ENCODE measurements around the gene IRS4. TPM values are rescaled to one million over a fixed set of nuclear protein-coding genes. Genes with fewer than 3 reads are reported as not detected.

Gene IRS4
- polyA plus RNA-seq, 1 donor: 0.12 TPM

- H3K9me3 ChIP-seq (ENCODE audit: control insufficient read depth, low read depth, low read length): peaks cover 4% of the 10 kb centered on the region
- DNase-seq: no peak
- no peaks in the 10 kb centered on the region for H3K36me3 ChIP-seq (ENCODE audit: control insufficient read depth, insufficient read depth, low read length)
- H3K27ac ChIP-seq (ENCODE audit: low read length): no peak overlapping the region
- H3K27me3 ChIP-seq (ENCODE audit: control insufficient read depth, insufficient read depth, low read length): peaks cover 42% of the 10 kb centered on the region
- WGBS (ENCODE audit: insufficient coverage, low lambda C conversion rate): no CpG with 5 or more reads among the region's 2 CpGs
- H3K4me1 ChIP-seq (ENCODE audit: control insufficient read depth, insufficient read depth, low read length): no peaks in the 10 kb centered on the region
- H3K4me3 ChIP-seq (ENCODE audit: low read length): no peak overlapping the region
Measured at GRCh38 chrX:108731153-108731552, 5.2 kb downstream of the IRS4 start.

DNA sequence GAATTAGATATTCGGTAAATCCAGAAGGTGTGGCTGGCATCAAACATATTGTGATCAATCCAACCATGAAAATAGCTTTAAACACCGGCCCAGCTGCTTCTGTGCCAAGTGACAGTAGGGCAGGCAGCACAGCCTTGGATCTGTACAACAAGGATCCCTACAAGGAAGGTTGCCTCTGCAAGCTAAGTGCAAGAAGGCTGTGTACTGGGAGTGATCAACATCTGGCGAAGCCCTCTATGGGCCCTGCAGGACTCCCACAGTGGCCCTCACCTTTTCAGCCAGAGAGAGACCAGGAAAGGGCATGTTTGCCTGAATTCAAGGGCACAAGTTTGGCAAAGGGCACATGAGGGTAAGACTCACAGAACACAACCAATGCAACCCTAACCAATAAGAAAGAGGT, 9.6 kb downstream of the IRS4 start:
- no peaks in the 10 kb centered on the region for H3K4me1 ChIP-seq (ENCODE audit: control insufficient read depth, insufficient read depth, low read length)
- WGBS (ENCODE audit: insufficient coverage, low lambda C conversion rate): no CpG with 5 or more reads among the region's 3 CpGs
- no peak overlapping the region for H3K4me3 ChIP-seq (ENCODE audit: low read length)
- no peaks in the 10 kb centered on the region for H3K36me3 ChIP-seq (ENCODE audit: control insufficient read depth, insufficient read depth, low read length)
- H3K27me3 ChIP-seq (ENCODE audit: control insufficient read depth, insufficient read depth, low read length): peaks cover 10% of the 10 kb centered on the region
- H3K27ac ChIP-seq (ENCODE audit: low read length): no peak overlapping the region
- H3K9me3 ChIP-seq (ENCODE audit: control insufficient read depth, low read depth, low read length): no peaks in the 10 kb centered on the region
- DNase-seq: no peak

DNA sequence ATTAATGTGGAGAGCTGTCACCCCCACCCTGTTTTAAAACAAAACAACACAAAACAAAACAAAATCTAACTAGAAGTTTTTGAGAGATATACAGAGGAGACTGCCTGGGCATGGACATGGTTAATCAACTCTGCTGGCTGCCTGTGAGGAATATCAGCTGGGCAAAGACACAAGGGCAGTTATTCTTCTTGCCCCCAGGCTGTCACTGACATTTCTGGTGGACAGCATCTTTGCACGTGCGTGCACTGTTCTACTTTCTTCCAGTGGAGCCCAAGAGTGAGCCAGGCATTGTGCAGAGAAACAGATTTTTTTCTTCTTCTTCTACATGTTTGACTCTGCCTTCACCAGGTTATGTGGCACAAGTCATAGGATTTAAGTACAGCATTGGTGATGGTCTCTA, 13.8 kb downstream of the IRS4 start:
- Histone ChIP-seq H3K4me3 (ENCODE audit: low read length) (no peak overlapping the region), H3K9me3 (ENCODE audit: control insufficient read depth, low read depth, low read length) (no peaks in the 10 kb centered on the region), H3K27ac (ENCODE audit: low read length) (no peak overlapping the region), H3K4me1 (ENCODE audit: control insufficient read depth, insufficient read depth, low read length) (no peaks in the 10 kb centered on the region), H3K36me3 (ENCODE audit: control insufficient read depth, insufficient read depth, low read length) (no peaks in the 10 kb centered on the region), H3K27me3 (ENCODE audit: control insufficient read depth, insufficient read depth, low read length) (no peaks in the 10 kb centered on the region)
- WGBS (ENCODE audit: insufficient coverage, low lambda C conversion rate): no CpG with 5 or more reads among the region's 2 CpGs
- no peak for DNase-seq

DNA sequence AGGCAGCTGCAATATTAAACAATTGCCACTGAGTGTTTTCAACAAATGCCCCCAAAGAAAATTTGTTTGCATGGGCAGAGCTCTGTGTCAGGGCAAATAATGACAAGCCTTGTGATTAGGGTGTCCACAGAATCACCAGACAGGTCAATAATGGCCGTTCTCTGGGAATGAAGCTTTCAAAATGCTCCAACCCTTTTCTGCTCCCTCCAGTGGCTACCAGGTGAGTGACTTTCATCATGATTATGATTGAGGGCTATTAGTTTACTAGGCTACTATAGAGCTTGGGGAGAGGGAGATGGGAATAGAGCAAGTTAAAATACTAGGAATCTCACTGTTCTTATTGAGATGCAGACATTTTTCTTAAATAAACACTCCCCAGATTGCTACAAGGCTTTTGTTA, 23.5 kb downstream of the IRS4 start:
- no CpG with 5 or more reads among the region's 1 CpG for WGBS (ENCODE audit: insufficient coverage, low lambda C conversion rate)
- no peaks in the 10 kb centered on the region for H3K9me3 ChIP-seq (ENCODE audit: control insufficient read depth, low read depth, low read length)
- H3K4me1 ChIP-seq (ENCODE audit: control insufficient read depth, insufficient read depth, low read length): no peaks in the 10 kb centered on the region
- H3K36me3 ChIP-seq (ENCODE audit: control insufficient read depth, insufficient read depth, low read length): no peaks in the 10 kb centered on the region
- no peak overlapping the region for H3K27ac ChIP-seq (ENCODE audit: low read length)
- H3K4me3 ChIP-seq (ENCODE audit: low read length): no peak overlapping the region
- no peak for DNase-seq
- H3K27me3 ChIP-seq (ENCODE audit: control insufficient read depth, insufficient read depth, low read length): no peaks in the 10 kb centered on the region

- H3K4me3 ChIP-seq (ENCODE audit: low read length): no peak overlapping the region
- H3K27ac ChIP-seq (ENCODE audit: low read length): no peak overlapping the region
- DNase-seq: no peak
- no CpG with 5 or more reads among the region's 2 CpGs for WGBS (ENCODE audit: insufficient coverage, low lambda C conversion rate)
- H3K36me3 ChIP-seq (ENCODE audit: control insufficient read depth, insufficient read depth, low read length): no peaks in the 10 kb centered on the region
- H3K27me3 ChIP-seq (ENCODE audit: control insufficient read depth, insufficient read depth, low read length): no peaks in the 10 kb centered on the region
- H3K9me3 ChIP-seq (ENCODE audit: control insufficient read depth, low read depth, low read length): no peaks in the 10 kb centered on the region
- H3K4me1 ChIP-seq (ENCODE audit: control insufficient read depth, insufficient read depth, low read length): no peaks in the 10 kb centered on the region
Measured at GRCh38 chrX:108704839-108705238, 31.5 kb downstream of the IRS4 start.

DNA sequence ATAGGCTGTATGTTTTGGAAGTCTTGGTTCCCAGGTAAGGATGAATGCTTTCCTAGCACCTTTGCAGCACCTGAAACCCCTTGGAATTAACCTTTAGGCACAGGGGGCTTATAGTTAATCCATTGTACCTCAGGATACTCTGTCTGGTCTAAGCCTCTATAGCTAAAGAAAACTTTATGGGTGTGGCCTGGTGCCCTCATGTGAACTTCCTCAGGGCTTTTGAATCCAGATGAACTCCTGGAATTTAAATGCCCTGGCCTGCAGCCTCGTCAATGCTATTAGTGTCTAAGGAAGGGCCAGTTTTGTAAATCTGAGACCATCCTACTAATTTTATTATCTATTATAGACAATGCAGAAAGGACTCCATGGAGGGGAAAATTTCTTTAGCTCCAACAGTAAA, 33.8 kb downstream of the IRS4 start:
- no peak for DNase-seq
- Histone ChIP-seq H3K4me3 (ENCODE audit: low read length) (no peak overlapping the region), H3K9me3 (ENCODE audit: control insufficient read depth, low read depth, low read length) (no peaks in the 10 kb centered on the region), H3K4me1 (ENCODE audit: control insufficient read depth, insufficient read depth, low read length) (no peaks in the 10 kb centered on the region), H3K27me3 (ENCODE audit: control insufficient read depth, insufficient read depth, low read length) (no peaks in the 10 kb centered on the region), H3K36me3 (ENCODE audit: control insufficient read depth, insufficient read depth, low read length) (no peaks in the 10 kb centered on the region), H3K27ac (ENCODE audit: low read length) (no peak overlapping the region)
- WGBS (ENCODE audit: insufficient coverage, low lambda C conversion rate): no CpG with 5 or more reads among the region's 1 CpG

DNA sequence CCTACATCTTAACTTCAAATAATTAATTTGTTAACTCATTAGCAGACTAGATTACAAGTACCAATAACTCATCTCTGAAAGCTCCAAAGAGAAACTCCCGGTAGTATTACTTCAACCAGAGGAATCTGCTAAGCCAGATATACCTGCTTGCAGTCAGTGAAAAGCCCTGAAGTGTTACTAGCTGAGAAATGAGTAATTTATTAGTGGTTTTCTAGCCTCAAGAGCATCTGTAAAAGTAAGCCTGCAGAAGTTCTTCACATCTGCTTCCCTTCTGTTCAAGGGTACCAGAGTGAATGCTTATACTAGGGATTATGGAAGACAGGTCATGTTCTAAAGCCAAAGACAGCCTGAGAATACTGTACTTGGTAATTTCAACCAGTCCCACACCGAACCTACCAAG, 34.7 kb downstream of the IRS4 start:
- WGBS (ENCODE audit: insufficient coverage, low lambda C conversion rate): no CpG with 5 or more reads among the region's 2 CpGs
- no peaks in the 10 kb centered on the region for H3K27me3 ChIP-seq (ENCODE audit: control insufficient read depth, insufficient read depth, low read length)

DNA sequence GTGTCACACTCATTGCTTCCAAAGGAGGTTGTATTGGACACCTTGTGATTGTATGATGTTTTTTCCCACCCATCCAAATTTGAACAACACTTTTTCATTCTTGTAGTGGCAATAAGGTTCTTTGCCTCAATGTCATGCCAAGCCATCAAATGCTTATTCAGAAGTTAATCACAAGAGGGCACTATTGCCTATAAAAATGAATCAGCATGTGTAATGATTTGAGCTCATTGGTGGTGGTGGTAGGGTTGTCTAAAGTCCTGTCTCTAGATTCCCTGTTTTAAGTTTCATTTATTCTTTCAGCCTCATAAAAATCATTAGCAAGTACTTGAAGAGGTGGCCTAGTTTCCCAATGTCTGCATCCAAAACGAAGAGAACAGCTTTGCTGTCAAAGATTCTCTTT, 37.0 kb downstream of the IRS4 start:
- Histone ChIP-seq H3K4me1 (ENCODE audit: control insufficient read depth, insufficient read depth, low read length) (no peaks in the 10 kb centered on the region), H3K27me3 (ENCODE audit: control insufficient read depth, insufficient read depth, low read length) (no peaks in the 10 kb centered on the region), H3K27ac (ENCODE audit: low read length) (no peak overlapping the region), H3K4me3 (ENCODE audit: low read length) (no peak overlapping the region), H3K36me3 (ENCODE audit: control insufficient read depth, insufficient read depth, low read length) (no peaks in the 10 kb centered on the region), H3K9me3 (ENCODE audit: control insufficient read depth, low read depth, low read length) (no peaks in the 10 kb centered on the region)
- WGBS (ENCODE audit: insufficient coverage, low lambda C conversion rate): no CpG with 5 or more reads among the region's 1 CpG
- peak in 1 of 2 donors; percentile 1 for DNase-seq

More for the DNA sequence above, 34.7 kb downstream of the IRS4 start:
- Histone ChIP-seq H3K27ac (ENCODE audit: low read length) (no peak overlapping the region), H3K9me3 (ENCODE audit: control insufficient read depth, low read depth, low read length) (no peaks in the 10 kb centered on the region), H3K36me3 (ENCODE audit: control insufficient read depth, insufficient read depth, low read length) (no peaks in the 10 kb centered on the region), H3K4me1 (ENCODE audit: control insufficient read depth, insufficient read depth, low read length) (no peaks in the 10 kb centered on the region), H3K4me3 (ENCODE audit: low read length) (no peak overlapping the region)
- DNase-seq: no peak

- Histone ChIP-seq H3K4me3 (ENCODE audit: low read length) (no peak overlapping the region), H3K27ac (ENCODE audit: low read length) (no peak overlapping the region), H3K4me1 (ENCODE audit: control insufficient read depth, insufficient read depth, low read length) (no peaks in the 10 kb centered on the region), H3K36me3 (ENCODE audit: control insufficient read depth, insufficient read depth, low read length) (no peaks in the 10 kb centered on the region), H3K9me3 (ENCODE audit: control insufficient read depth, low read depth, low read length) (no peaks in the 10 kb centered on the region), H3K27me3 (ENCODE audit: control insufficient read depth, insufficient read depth, low read length) (no peaks in the 10 kb centered on the region)
- no CpG with 5 or more reads among the region's 3 CpGs for WGBS (ENCODE audit: insufficient coverage, low lambda C conversion rate)
- no peak for DNase-seq
Measured at GRCh38 chrX:108696690-108697089, 39.7 kb downstream of the IRS4 start.

Measured in large intestine (tissue), 3 donors.